Measurements from ENCODE around the gene EARS2.

DNA sequence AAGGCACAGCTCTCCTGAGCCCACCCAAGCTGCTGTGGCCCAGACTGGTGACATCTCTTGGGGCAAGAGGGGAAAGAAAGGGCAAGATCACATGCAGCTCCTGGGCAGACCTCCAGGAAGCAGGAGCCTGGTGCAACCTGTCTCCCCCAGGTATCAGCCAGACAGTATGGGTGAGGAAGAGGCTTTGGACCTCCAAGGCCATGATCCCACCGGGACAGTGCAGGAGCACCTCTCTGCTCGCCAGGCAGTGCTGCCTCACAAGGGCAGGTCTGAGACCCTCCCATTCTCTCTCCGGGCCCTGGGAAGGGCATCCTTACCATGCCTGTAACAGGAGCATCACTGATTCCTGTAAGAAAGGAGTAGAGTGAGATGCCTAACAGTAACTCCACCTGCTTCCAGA is 78.6 kb downstream of the EARS2 start:
- TF ChIP-seq EZH2 (IDR thresholded peaks at IDR 0.05; ENCODE audit: borderline replicate concordance, low read length) = no peak
- TF ChIP-seq, protein P1, sequence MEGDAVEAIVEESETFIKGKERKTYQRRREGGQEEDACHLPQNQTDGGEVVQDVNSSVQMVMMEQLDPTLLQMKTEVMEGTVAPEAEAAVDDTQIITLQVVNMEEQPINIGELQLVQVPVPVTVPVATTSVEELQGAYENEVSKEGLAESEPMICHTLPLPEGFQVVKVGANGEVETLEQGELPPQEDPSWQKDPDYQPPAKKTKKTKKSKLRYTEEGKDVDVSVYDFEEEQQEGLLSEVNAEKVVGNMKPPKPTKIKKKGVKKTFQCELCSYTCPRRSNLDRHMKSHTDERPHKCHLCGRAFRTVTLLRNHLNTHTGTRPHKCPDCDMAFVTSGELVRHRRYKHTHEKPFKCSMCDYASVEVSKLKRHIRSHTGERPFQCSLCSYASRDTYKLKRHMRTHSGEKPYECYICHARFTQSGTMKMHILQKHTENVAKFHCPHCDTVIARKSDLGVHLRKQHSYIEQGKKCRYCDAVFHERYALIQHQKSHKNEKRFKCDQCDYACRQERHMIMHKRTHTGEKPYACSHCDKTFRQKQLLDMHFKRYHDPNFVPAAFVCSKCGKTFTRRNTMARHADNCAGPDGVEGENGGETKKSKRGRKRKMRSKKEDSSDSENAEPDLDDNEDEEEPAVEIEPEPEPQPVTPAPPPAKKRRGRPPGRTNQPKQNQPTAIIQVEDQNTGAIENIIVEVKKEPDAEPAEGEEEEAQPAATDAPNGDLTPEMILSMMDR (IDR thresholded peaks at IDR 0.05; ENCODE audit: low read length) = no peak

All from OCI-LY1 (cell line).